Activated T-cell treated with anti-CD3 and anti-CD28 coated beads for 48 hours (primary cell): ENCODE measurements around the gene RASA4.
A peak's percentile ranks its signal among the peaks of the same experiment; 100 is the strongest.
"Not testable (repeated sequence)": the region's sequence is repeated elsewhere in the genome, so short reads cannot be mapped to it uniquely, and the experiment has no call there.

ENCODE experiments used
- DNase-seq: peaks from one replicate; pipeline ENCODE4 v3.0.0-alpha.2; 2020; ENCODE audit warnings: low read depth

The RASA4 gene

DNA sequence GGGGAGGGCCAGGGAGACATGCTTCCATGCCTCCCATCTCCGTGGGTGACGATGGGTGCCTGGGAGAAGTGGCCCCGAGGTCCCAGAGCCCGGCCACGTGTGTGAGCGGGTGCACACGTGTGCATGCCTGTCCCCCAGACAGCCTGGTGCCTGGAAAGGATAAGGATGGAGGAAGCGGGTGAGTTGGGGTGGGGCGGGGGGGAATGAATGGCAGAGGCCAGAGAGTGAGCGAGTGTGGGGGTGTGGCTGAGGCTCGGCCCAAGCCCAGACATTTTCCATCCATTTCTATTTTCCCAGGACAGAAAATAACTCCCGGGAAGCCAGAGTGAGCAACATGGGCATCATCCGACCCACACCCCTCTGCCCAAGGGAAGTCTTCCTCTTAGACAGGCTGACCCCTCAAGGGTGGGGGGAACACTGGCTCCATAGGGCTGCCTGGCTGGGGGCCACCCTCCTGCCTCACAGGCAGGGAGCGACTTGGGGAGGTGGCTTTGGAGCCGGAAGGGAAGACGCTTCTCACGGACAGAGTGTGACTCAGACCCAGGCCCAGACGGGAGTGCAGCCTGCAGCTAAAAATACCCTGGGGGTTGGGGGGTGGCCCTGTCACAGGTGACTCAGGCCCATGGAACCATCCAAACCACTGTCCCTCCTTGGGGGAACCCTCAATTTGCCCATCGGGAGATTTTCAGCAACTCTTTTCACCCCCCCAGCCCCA is 12.0 kb downstream of the RASA4 start:
- DNase-seq = not testable (repeated sequence)

- DNase-seq = not testable (repeated sequence)
Measured at GRCh38 chr7:102602317-102602716, 14.2 kb downstream of the RASA4 start.

- DNase-seq = not testable (repeated sequence)
Measured at GRCh38 chr7:102599699-102600098, 16.9 kb downstream of the RASA4 start.

DNA sequence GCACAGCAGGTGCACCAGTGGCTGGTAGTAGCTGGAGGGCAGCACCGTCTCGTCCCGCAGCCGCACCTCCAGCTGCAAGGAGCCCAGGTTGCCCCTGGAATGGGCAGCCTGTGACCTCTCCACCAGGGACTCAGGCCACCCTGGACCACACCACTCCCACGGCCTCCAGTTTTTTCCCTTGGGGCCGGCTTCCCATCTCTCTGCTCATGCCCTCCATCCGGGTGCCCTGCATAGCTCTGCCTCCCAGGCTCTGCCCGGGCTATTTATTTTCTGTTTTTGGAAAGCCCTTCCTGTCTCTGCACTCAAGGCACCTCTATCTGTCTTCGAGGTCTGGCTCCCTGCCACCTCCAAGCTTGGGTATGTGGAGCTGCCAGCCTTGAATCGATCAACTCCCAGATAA is 20.5 kb downstream of the RASA4 start:
- not testable (repeated sequence) for DNase-seq

GRCh38 chr7:102593637-102594334 is 22.8 kb downstream of the RASA4 start:
- DNase-seq = not testable (repeated sequence)

GRCh38 chr7:102592477-102593019 is 24.0 kb downstream of the RASA4 start:
- peak; percentile 20 for DNase-seq

DNA sequence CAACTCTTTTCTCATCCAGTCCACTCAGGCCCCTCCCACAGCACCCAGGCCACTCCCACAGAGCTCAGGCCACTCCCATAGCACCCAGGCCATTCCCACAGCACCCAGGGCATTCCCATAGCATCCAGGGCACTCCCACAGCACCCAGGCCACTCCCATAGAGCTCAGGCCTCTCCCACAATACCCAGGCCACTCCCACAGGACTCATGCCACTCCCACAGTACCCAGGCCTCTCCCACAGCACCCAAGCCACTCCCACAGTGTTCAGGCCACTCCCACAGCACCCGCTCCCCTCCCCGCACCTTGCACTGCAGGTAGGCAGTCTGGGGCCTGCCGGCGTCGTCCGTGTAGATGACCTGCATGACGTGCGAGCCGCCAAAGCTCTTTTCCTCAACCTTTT is 26.7 kb downstream of the RASA4 start:
- DNase-seq = not testable (repeated sequence)

DNA sequence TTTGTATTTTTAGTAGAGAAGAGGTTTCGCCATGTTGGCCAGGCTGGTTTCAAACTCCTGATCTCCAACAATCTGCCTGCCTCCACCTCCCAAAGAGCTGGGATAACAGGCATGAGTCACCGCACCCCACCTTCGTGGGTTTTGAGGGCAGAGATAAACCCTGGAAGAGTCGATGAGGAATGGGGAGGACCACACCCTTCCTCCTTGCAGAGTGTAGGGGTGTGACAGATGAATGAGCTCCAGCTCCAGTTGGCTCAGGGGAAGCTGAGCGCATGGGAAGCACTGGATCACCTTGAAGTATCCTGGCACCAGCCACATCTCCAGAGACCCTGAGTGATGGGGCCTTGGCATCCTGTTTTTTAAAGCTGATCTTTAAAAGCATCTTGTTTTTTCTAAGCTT is 33.1 kb downstream of the RASA4 start:
- DNase-seq = not testable (repeated sequence)

GRCh38 chr7:102581722-102582121 is 34.8 kb downstream of the RASA4 start:
- not testable (repeated sequence) for DNase-seq

- not testable (repeated sequence) for DNase-seq
Measured at GRCh38 chr7:102578486-102578885, 38.1 kb downstream of the RASA4 start.

GRCh38 chr7:102577315-102578240 is 39.0 kb downstream of the RASA4 start:
- not testable (repeated sequence) for DNase-seq

GRCh38 chr7:102576363-102576762 is 40.2 kb downstream of the RASA4 start:
- not testable (repeated sequence) for DNase-seq

DNA sequence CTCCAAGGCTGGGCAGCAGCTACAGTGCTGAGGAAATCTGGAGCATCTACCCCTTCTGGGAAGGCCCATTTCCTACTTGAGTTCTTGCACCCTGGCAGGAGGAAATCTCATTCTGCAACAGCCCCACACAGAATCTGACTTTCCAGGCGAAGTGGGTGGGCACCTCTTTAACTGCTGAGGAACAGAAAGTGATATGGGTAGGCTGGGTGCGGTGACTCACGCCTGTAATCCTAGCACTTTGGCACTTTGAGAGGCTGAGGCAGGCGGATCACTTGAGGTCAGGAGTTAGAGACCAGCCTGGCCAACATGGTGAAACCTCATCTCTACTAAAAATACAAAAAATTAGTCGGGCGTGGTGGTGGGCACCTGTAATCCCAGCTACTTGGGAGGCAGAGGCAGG is 41.9 kb downstream of the RASA4 start:
- DNase-seq = not testable (repeated sequence)

GRCh38 chr7:102572261-102573239 is 44.0 kb downstream of the RASA4 start, which contains the start of gene POLR2J3:
Gene POLR2J3 (minus strand): TSS chr7:102572583. CDS start chr7:102572521, 62 bp downstream.
- peak; percentile 100 for DNase-seq

DNA sequence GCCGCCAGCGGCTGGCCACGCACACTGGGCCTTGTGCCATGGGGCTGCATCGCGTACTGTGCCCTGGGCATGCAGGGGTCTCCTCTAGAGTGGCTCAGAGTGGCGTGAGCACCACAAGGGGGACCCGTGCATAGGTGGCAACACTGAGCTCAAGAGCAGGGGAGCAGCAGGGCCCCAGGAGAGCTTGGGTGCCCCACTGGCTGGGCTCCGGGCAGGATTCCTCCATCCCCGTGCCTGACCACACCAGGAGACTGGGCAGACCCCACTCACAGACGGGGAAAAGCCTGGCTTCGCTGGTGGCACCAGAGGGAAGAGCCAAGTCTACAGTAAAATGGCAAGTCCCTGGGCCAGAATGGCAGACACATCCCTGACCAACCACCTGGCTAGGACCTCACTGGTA is 47.9 kb downstream of the RASA4 start:
- DNase-seq = not testable (repeated sequence)

DNA sequence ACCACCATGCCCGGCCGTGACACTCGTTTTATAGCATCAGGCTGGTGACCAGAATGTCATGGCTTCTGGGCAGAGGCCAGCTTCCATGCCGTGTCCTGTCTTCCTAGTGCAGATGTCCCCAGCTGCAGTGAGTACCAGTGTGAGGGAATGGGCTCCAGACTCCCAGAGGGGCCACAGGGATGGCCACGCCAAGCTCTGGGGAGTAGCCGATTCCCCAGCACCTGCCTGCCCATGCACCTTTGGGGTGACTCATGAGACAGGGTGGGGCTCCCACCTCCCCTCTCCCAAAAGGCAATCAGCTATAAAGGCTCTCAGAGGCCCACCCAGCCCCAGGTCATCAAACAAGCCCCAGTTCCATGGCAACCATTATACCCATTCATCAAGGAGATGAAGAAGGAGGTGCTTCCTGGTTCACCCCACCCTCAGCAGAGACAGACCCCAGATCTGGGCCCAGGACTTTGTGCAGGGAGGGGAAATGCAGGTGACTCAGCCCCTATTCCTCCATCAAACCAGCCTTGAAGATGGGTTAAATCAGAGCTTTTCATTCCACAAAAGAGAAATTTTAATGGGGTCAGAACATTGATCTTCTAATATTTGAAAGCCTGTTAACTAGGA is 65.6 kb downstream of the RASA4 start, which contains the start of gene SPDYE2:
Gene SPDYE2 (plus strand): TSS at position 419 of the 615 bp plus-strand sequence. CDS start 2,030 bp downstream, outside the sequence.
- DNase-seq = not testable (repeated sequence)

- not testable (repeated sequence) for DNase-seq
Measured at GRCh38 chr7:102546353-102546752, 70.2 kb downstream of the RASA4 start.

GRCh38 chr7:102545288-102545687 is 71.3 kb downstream of the RASA4 start:
- not testable (repeated sequence) for DNase-seq

GRCh38 chr7:102544372-102544771 is 72.2 kb downstream of the RASA4 start:
- not testable (repeated sequence) for DNase-seq

- DNase-seq = not testable (repeated sequence)
Measured at GRCh38 chr7:102543596-102543995, 73.0 kb downstream of the RASA4 start, which contains the start of gene UPK3BL2. Gene UPK3BL2 (minus strand): TSS chr7:102543696. CDS start chr7:102543636, 60 bp downstream.
